Measurements from ENCODE around the gene ZNF785.
"Not testable (repeated sequence)": the region's sequence is repeated elsewhere in the genome, so short reads cannot be mapped to it uniquely, and the experiment has no call there.

The ZNF785 gene

DNA sequence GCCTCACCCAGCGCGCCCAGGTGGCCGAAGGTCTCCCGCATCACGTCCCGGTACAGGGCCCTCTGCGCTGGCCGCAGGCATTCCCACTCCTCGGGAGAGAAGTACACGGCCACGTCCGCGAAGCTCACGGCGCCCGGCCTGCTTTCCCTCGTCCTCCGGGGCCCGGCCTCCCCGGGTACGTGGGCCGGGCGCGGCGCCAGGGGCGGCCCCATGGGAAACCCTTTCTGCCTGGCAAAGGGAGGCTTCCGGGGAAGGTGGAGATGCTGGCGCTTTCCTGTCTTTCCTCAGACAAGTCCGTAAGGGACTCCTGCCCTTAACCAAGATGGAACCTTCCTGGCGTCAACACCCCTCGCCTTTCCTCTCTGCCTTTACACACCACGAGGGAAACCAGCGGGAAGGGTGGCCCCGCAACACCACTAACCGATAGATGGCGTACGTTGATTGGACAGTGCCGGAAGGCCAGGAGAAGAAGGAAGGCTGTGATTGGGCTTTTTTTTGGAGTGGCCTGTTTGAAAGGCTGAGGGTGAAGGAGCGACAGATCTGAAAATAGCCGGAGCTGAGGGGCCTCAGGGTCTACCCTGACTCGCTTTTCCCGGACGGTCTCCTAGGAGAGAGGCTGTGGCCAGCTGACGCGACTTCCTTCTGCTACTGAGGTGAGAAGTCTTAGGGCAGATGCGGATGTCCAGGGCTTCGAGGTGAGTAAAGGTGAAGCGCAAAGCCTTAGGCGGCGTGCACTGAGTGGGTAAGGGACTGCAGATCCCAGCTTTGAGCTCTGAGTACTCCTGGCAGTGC lies at the start of gene ZNF785:
ZNF785 (minus strand) TSS at position 298 of the 792 bp plus-strand sequence; CDS start at position 212, 86 bp downstream.
- H3K4me3 ChIP-seq (replicated peaks; ENCODE audit: low read depth, low read length), result peak within 1 kb of the TSS; percentile 46
- peak; percentile 95 for DNase-seq (ENCODE audit: extremely low read depth, low read depth)
- TF ChIP-seq, protein P1, sequence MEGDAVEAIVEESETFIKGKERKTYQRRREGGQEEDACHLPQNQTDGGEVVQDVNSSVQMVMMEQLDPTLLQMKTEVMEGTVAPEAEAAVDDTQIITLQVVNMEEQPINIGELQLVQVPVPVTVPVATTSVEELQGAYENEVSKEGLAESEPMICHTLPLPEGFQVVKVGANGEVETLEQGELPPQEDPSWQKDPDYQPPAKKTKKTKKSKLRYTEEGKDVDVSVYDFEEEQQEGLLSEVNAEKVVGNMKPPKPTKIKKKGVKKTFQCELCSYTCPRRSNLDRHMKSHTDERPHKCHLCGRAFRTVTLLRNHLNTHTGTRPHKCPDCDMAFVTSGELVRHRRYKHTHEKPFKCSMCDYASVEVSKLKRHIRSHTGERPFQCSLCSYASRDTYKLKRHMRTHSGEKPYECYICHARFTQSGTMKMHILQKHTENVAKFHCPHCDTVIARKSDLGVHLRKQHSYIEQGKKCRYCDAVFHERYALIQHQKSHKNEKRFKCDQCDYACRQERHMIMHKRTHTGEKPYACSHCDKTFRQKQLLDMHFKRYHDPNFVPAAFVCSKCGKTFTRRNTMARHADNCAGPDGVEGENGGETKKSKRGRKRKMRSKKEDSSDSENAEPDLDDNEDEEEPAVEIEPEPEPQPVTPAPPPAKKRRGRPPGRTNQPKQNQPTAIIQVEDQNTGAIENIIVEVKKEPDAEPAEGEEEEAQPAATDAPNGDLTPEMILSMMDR (IDR thresholded peaks at IDR 0.05; ENCODE audit: low read depth, low read length, missing control alignments), result no peak

DNA sequence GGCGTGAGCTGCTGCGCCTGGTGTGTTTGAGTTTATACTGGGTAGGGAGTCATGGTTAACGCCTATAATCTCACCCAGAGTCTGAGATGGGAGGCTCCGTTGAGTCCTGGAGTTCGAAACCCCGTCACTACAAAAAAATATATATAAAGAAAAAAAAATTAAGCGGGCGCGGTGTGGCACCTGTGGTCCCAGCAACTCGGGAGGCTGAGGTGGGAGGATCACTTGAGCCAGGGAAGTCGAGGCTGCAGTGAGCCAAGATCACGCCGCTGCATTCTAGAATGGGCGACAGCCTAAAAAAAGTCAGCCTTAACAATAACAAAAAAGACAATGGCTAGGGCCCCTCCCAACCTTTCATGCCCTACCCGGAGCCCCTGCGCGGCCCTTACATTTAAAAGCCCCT lies 48.0 kb upstream of the ZNF785 start:
- TF ChIP-seq, protein P1 (IDR thresholded peaks at IDR 0.05; ENCODE audit: low read depth, low read length, missing control alignments), result no peak
- peak overlapping the region; percentile 68 for H3K4me3 ChIP-seq (replicated peaks; ENCODE audit: low read depth, low read length)

DNA sequence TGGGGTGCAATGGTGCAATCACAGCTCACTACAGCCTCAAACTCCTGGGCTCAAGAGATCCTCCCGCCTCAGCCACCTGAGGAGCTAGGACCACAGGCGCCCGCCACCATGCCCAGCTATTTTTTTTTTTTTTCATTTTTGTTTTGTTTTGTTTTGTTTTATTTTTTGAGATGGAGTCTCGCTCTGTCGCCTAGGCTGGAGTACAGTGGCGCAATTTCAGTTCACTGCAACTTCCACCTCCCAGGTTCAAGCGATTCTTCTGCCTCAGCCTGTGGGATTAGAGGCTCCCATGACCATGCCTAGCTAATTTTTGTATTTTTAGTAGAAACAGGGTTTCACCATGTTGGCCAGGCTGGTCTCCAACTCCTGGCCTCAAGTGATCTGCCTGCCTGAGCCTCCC lies 47.0 kb upstream of the ZNF785 start:
- H3K4me3 ChIP-seq (replicated peaks; ENCODE audit: low read depth, low read length); DNase-seq (ENCODE audit: extremely low read depth, low read depth): not testable (repeated sequence)

More for the DNA sequence above, 48.0 kb upstream of the ZNF785 start:
- no peak for DNase-seq (ENCODE audit: extremely low read depth, low read depth)

DNA sequence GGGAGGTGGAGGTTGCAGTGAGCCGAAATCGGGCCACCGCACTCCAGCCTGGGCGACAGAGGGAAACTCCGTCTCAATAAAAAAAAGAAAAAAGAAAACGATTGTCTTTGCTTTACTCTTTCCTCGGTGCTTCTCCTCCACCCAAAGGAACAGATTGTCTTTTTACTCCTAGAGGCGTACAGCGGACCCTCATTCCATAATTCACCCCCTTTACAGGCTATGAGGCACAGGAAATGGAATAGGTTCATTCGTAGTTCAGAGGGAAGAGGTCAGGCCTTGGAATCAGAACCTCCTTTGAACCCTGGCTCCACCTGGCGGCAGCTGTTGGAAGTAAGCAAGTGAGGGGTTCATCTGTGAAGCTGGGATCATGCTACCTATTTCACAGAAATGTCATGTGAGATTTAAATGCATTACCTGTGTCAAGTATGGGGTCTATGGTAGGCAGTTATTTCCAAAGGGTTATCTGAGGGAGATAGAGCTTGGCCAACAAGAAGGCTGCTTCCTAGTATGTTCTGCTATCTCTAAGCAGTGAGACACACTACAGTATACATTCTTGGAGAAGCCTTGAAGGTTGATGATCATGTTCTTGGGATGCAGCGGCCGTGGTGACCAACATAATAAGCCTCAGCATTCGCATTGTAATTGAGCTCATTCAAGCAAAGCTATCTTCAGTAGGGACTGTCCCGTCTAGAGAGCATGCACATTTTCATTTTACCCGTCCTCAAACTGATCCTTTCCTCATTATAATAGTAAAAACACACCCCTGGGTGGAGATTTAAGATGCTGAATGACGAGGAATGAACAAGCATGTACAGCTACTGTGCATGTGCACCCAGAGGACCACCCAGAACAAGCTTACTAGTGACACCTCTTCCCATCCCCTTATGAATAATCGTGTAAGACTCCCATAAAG lies 43.4 kb upstream of the ZNF785 start:
- TF ChIP-seq, protein P1 (IDR thresholded peaks at IDR 0.05; ENCODE audit: low read depth, low read length, missing control alignments), result peak; percentile 97
- no peak overlapping the region for H3K4me3 ChIP-seq (replicated peaks; ENCODE audit: low read depth, low read length)
- DNase-seq (ENCODE audit: extremely low read depth, low read depth), result peak; percentile 63

DNA sequence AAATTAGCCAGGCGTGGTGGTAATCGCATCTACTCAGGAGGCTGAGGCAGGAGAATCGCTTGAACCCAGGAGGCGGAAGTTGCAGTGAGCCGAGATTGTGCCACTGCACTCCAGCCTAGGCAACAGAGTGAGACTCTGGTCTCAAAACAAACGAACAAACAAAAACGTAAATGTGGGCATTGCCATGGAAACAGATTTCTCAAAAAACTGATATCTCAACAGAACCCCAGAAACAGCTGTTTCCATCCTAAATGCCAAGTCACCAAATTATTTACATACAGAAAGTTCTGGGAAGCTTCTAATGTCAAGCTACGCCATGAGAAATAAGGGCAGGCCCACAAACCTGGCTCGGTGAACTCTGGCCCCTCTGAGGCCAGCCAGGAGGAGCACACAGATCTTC lies 40.7 kb upstream of the ZNF785 start:
- no peak for DNase-seq (ENCODE audit: extremely low read depth, low read depth)
- TF ChIP-seq, protein P1 (IDR thresholded peaks at IDR 0.05; ENCODE audit: low read depth, low read length, missing control alignments), result no peak
- H3K4me3 ChIP-seq (replicated peaks; ENCODE audit: low read depth, low read length), result no peak overlapping the region

DNA sequence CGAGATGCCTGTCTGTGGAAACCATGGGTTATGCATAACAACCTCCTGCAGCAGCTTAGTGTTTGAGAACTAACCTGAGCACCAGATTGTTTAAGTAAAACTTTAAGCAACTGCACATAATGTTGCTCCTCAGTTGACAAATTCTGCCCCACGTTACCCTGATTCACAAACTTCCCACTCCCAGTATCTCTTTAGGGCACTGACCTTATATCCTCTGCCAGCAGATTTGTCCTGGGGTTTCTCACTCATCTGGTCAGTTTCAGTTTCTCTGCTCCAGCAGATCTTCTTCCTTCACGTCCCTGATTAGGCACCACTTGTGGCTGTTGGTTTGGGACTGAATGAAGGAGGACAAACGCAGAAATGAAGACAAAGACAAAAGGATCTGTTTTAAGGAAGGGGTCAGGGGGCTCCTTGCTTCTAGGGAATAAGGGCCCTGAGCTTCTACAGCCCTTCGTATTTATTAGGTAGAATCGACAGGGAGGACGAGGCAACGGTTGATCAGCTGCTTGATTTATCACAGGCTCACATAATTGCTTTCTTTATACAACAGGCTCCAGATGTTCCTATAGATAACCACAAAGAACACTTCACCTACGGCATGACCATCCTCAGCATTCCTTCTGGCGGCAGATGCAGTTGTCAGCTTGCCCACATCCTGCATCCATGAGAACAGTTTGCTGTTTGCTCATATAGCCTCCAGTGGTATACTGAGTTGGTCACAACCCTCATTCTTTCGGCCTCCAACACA lies 38.2 kb upstream of the ZNF785 start:
- TF ChIP-seq, protein P1 (IDR thresholded peaks at IDR 0.05; ENCODE audit: low read depth, low read length, missing control alignments), result no peak
- DNase-seq (ENCODE audit: extremely low read depth, low read depth), result no peak
- H3K4me3 ChIP-seq (replicated peaks; ENCODE audit: low read depth, low read length), result no peak overlapping the region

Measured in HFF-Myc (cell line).